NOMO-1 (cell line): ENCODE results near the gene MYH15.

Source experiments
- DNase-seq, 2 experiments: peaks; one replicate each; lab custom pipeline; 2025; ENCODE audit not compliant: unreplicated experiment in 2 of 2; lab: John Stamatoyannopoulos, UW

MYH15 gene

GRCh38 chr3:108474581-108474980 is 35.8 kb downstream of the MYH15 start:
- no peak for DNase-seq

GRCh38 chr3:108473711-108474110 is 36.7 kb downstream of the MYH15 start:
- DNase-seq: no peak

- DNase-seq: no peak
Measured at GRCh38 chr3:108472001-108472591, 38.3 kb downstream of the MYH15 start.

GRCh38 chr3:108471426-108471825 is 39.0 kb downstream of the MYH15 start:
- DNase-seq: no peak

GRCh38 chr3:108469126-108469525 is 41.3 kb downstream of the MYH15 start:
- no peak for DNase-seq

- no peak for DNase-seq
Measured at GRCh38 chr3:108468577-108468976, 41.8 kb downstream of the MYH15 start.

- no peak for DNase-seq
Measured at GRCh38 chr3:108462899-108463298, 47.5 kb downstream of the MYH15 start.

- DNase-seq: no peak
Measured at GRCh38 chr3:108461661-108462111, 48.7 kb downstream of the MYH15 start.

- DNase-seq: no peak
Measured at GRCh38 chr3:108459225-108459624, 51.2 kb downstream of the MYH15 start.

GRCh38 chr3:108455212-108455705 is 55.1 kb downstream of the MYH15 start:
- DNase-seq: no peak

- no peak for DNase-seq
Measured at GRCh38 chr3:108453565-108453964, 56.8 kb downstream of the MYH15 start.

GRCh38 chr3:108450444-108450843 is 60.0 kb downstream of the MYH15 start:
- no peak for DNase-seq

- peak; percentile 45 to 82 for DNase-seq
Measured at GRCh38 chr3:108448593-108448992, 61.8 kb downstream of the MYH15 start.

- no peak for DNase-seq
Measured at GRCh38 chr3:108447096-108447847, 63.1 kb downstream of the MYH15 start.

- DNase-seq: no peak
Measured at GRCh38 chr3:108442281-108442680, 68.1 kb downstream of the MYH15 start.

- DNase-seq: no peak
Measured at GRCh38 chr3:108441518-108441917, 68.9 kb downstream of the MYH15 start.

- DNase-seq: no peak
Measured at GRCh38 chr3:108441071-108441507, 69.3 kb downstream of the MYH15 start.

GRCh38 chr3:108438542-108438941 is 71.9 kb downstream of the MYH15 start:
- DNase-seq: no peak

GRCh38 chr3:108437439-108437838 is 73.0 kb downstream of the MYH15 start:
- DNase-seq: no peak

GRCh38 chr3:108433928-108434327 is 76.5 kb downstream of the MYH15 start:
- DNase-seq: no peak

- no peak for DNase-seq
Measured at GRCh38 chr3:108432431-108432830, 78.0 kb downstream of the MYH15 start.

GRCh38 chr3:108430540-108430939 is 79.9 kb downstream of the MYH15 start:
- DNase-seq: no peak
